Medulla oblongata (tissue), 1 donor: ENCODE results near the gene UCKL1.
"Not testable (repeated sequence)": the region's sequence is repeated elsewhere in the genome, so short reads cannot be mapped to it uniquely, and the experiment has no call there.

Source experiments
- DNase-seq: peaks from one replicate; pipeline ENCODE4 v3.0.0-alpha.2; 2015; ENCODE audit errors: extremely low spot score

Gene UCKL1

GRCh38 chr20:63924241-63924640, 32.0 kb downstream of the UCKL1 start:
- DNase-seq, result no peak

- no peak for DNase-seq
These were observed 32.6 kb downstream of the UCKL1 start for GRCh38 chr20:63923651-63924050.

- no peak for DNase-seq
These were observed 36.0 kb downstream of the UCKL1 start for GRCh38 chr20:63920226-63920625.

GRCh38 chr20:63919130-63919529, 37.1 kb downstream of the UCKL1 start:
- DNase-seq, result no peak

- no peak for DNase-seq
These were observed 38.4 kb downstream of the UCKL1 start for GRCh38 chr20:63917811-63918210.

- DNase-seq, result not testable (repeated sequence)
These were observed 39.8 kb downstream of the UCKL1 start for GRCh38 chr20:63916371-63916939.

- DNase-seq, result peak; percentile 80
These were observed 40.7 kb downstream of the UCKL1 start for GRCh38 chr20:63915471-63915870.

GRCh38 chr20:63913768-63914167, 42.4 kb downstream of the UCKL1 start:
- no peak for DNase-seq

- DNase-seq, result peak; percentile 81
These were observed 45.0 kb downstream of the UCKL1 start for GRCh38 chr20:63911176-63911575.

- no peak for DNase-seq
These were observed 48.1 kb downstream of the UCKL1 start for GRCh38 chr20:63908008-63908682.

- no peak for DNase-seq
These were observed 52.2 kb downstream of the UCKL1 start for GRCh38 chr20:63903796-63904561.

GRCh38 chr20:63900413-63900812, 55.8 kb downstream of the UCKL1 start:
- DNase-seq, result no peak

GRCh38 chr20:63898882-63899558, 57.2 kb downstream of the UCKL1 start:
- no peak for DNase-seq

- DNase-seq, result no peak
These were observed 58.1 kb downstream of the UCKL1 start for GRCh38 chr20:63897978-63898561.

GRCh38 chr20:63896264-63897105, 59.7 kb downstream of the UCKL1 start:
- DNase-seq, result peak; percentile 83

GRCh38 chr20:63895952-63896263, 60.3 kb downstream of the UCKL1 start:
- peak; percentile 38 for DNase-seq

- DNase-seq, result no peak
These were observed 60.8 kb downstream of the UCKL1 start for GRCh38 chr20:63895202-63895951.

GRCh38 chr20:63894358-63895201, 61.6 kb downstream of the UCKL1 start, which contains the start of gene DNAJC5:
Gene DNAJC5 (plus strand): TSS chr20:63895126. CDS start chr20:63928346, 33,220 bp downstream.
- peak; percentile 98 for DNase-seq

- DNase-seq, result no peak
These were observed 62.2 kb downstream of the UCKL1 start for GRCh38 chr20:63893999-63894357.

GRCh38 chr20:63892402-63892801, 63.8 kb downstream of the UCKL1 start:
- no peak for DNase-seq
